ACHN (cell line): Measurements from ENCODE around the gene USP12.

Source experiments
- DNase-seq: peaks from one replicate; pipeline ENCODE4 v3.0.0-alpha.2; 2015
- in situ Hi-C: cut with HindIII; loops from 2 replicates; pipeline ENCODE4 v1.10.0; 2017; ENCODE audit warnings: low sequenced_read_pairs, low pct_ligation_motif_present, low pct_unique_long_range_greater_than_20kb

USP12 gene

GRCh38 chr13:27024776-27025492 is 146.7 kb downstream of the USP12 start:
- no peak for DNase-seq
- in situ Hi-C loops: no loop called here

GRCh38 chr13:27024074-27024461 is 147.5 kb downstream of the USP12 start:
- in situ Hi-C loops: no loop called here
- DNase-seq: no peak

DNA sequence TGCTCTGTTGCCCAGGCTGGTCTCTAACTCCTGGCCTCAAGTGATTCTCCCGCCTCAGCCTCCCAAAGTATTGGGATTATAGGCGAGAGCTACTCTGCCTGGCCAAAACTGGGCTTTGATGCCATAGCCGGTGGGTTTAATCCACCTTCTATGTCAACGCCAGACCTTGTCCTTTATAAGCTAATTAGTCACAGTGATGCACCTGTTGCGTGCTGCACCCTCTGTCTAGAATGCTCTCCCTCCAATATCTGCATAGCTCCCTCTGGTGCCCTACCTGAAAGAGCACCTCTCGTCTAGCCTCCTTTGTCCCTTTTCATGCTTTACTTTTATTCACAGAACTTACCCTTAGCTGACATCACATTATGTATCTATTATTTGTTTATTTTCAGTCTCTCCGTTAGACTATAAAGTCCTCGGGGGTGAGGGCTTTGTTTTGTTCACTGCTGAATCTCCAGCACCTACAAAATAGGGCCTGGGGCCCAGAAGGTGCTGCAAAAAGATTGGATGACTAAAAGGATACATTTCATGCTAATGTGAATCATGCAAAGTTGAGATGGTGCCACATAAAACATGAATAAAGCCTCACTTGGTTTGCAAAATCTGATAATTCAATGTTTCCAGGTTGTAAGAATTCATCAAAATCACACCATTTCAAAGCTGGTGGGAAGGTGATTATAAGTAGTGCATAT is 148.1 kb downstream of the USP12 start:
- in situ Hi-C loops: no loop called here
- DNase-seq: no peak

- in situ Hi-C loops: no loop called here
- no peak for DNase-seq
Measured at GRCh38 chr13:27022571-27023311, 148.9 kb downstream of the USP12 start.

DNA sequence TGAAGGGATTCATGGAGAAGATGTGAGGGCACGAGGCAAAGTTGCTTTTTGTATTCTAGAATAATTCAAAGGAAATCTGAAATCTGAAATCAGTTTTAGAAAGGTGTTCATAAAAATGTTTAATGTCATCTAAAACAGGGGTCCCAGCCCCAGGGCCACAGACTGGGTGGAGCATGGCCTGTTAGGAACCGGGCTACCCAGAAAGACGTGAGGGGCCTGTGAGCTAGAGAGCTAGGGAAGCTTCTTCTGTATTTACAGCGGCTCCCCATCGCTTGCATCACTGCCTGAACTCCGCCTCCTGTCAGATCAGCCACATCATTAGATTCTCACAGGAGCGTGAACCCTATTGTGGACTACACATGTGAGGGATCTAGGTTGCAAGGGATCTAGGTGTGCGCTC is 151.2 kb downstream of the USP12 start:
- no peak for DNase-seq
- in situ Hi-C loops: no loop called here

- in situ Hi-C loops: no loop called here
- no peak for DNase-seq
Measured at GRCh38 chr13:27018882-27019281, 152.7 kb downstream of the USP12 start.

GRCh38 chr13:27018344-27018861 is 153.2 kb downstream of the USP12 start:
- in situ Hi-C loops: no loop called here
- DNase-seq: no peak

GRCh38 chr13:27016875-27017274 is 154.7 kb downstream of the USP12 start:
- in situ Hi-C loops: no loop called here
- no peak for DNase-seq
